Endothelial cell of umbilical vein (primary cell): ENCODE measurements around the gene SLIT1. TPM values are rescaled to one million over a fixed set of nuclear protein-coding genes. Genes with fewer than 3 reads are reported as not detected.

ENCODE experiments used
- BruUV-seq: library from RNA; stranded (reverse); fragments of 400-500 nt; replicated peaks from 2 replicates; lab custom pipeline; 2021; lab: Mats Ljungman, UMichigan
- CTCF ChIA-PET: fragments of 300-600, 350-600 bp; sonication (Branson Sonifier 250); formaldehyde crosslinking; loops from one replicate; lab custom pipeline; 2021; ENCODE audit warnings: antibody characterized with exemption, inconsistent platforms; lab: Charles Lee
- POLR2A ChIA-PET: fragments of 300-600, 350-600 bp; sonication (Branson Sonifier 250); formaldehyde crosslinking; loops from one replicate; lab custom pipeline; 2021; ENCODE audit warnings: antibody characterized with exemption, inconsistent platforms; lab: Charles Lee
- DNase-seq: peaks from one replicate; pipeline ENCODE4 v3.0.0-alpha.2; 2011; ENCODE audit warnings: low read depth, low spot score
- FAIRE-seq: peaks from 2 replicates; lab custom pipeline; 2011; peaks lifted over from hg19 to GRCh38; lab: Jason Lieb, UNC
- H2AFZ ChIP-seq: 2 replicates; pipeline ENCODE4 v1.6.0; 2012; ENCODE audit warnings: low read depth, low read length, control low read depth, inconsistent platforms
- H3K27ac ChIP-seq: 2 replicates; pipeline ENCODE4 v1.5.1; 2011; ENCODE audit warnings: low read depth, mild to moderate bottlenecking, control low read depth, low read length, moderate library complexity; ENCODE audit not compliant: insufficient read depth
- H3K27me3 ChIP-seq, 2 experiments: 2 replicates each; pipeline versions ENCODE4 v1.6.0 to v1.6.1; 2011; ENCODE audit warnings: low read length in 2 of 2, mixed read lengths in 1 of 2; ENCODE audit not compliant: control insufficient read depth in 2 of 2, insufficient read depth in 2 of 2
- H3K36me3 ChIP-seq, 2 experiments: 2 replicates in 1 of 2; 3 replicates in 1 of 2; pipeline ENCODE4 v1.5.1; 2011; ENCODE audit warnings: low read length in 2 of 2, mild to moderate bottlenecking in 1 of 2, moderate library complexity in 1 of 2; ENCODE audit not compliant: control insufficient read depth in 2 of 2, insufficient read depth in 2 of 2; ENCODE audit errors: extremely low read depth in 1 of 2
- H3K4me1 ChIP-seq: 3 replicates; pipeline ENCODE4 v1.5.1; 2011; ENCODE audit warnings: mild to moderate bottlenecking, low read length; ENCODE audit not compliant: control insufficient read depth, insufficient read depth; ENCODE audit errors: extremely low read depth
- H3K4me2 ChIP-seq: 2 replicates; pipeline ENCODE4 v1.6.1; 2011; ENCODE audit warnings: low read length, control low read depth, mixed read lengths; ENCODE audit not compliant: insufficient read depth
- H3K4me3 ChIP-seq, 3 experiments: fragments of 200-600 bp in 1 of 3; sonication (generic), shearing (Covaris generic) in 1 of 3; replicated peaks in 1 of 3; 2 replicates each; pipeline ENCODE4 v1.5.1; 2011 to 2016; ENCODE audit warnings: control low read depth in 3 of 3, low read length in 3 of 3, mild to moderate bottlenecking in 2 of 3, inconsistent platforms in 1 of 3, low read depth in 1 of 3, moderate library complexity in 1 of 3; ENCODE audit not compliant: insufficient read depth in 1 of 3
- H3K79me2 ChIP-seq: 2 replicates; pipeline ENCODE4 v1.6.0; 2012; ENCODE audit warnings: low read length, inconsistent platforms; ENCODE audit not compliant: control insufficient read depth, insufficient read depth
- H3K9ac ChIP-seq: replicated peaks from 2 replicates; pipeline ENCODE3; 2011; ENCODE audit warnings: low read length, control low read depth; ENCODE audit not compliant: insufficient read depth; ENCODE audit errors: extremely low read depth
- H3K9me1 ChIP-seq: replicated peaks from 3 replicates; pipeline ENCODE4 v1.6.0; 2011; ENCODE audit warnings: mild to moderate bottlenecking, low read length; ENCODE audit not compliant: control insufficient read depth, insufficient read depth; ENCODE audit errors: extremely low read depth
- H3K9me3 ChIP-seq: replicated peaks from 2 replicates; pipeline ENCODE4 v1.5.1; 2012; ENCODE audit warnings: low read length, inconsistent platforms; ENCODE audit not compliant: control insufficient read depth, insufficient read depth
- H4K20me1 ChIP-seq: replicated peaks from 2 replicates; pipeline ENCODE3; 2011; ENCODE audit warnings: mild to moderate bottlenecking, low read length; ENCODE audit not compliant: control insufficient read depth, insufficient read depth; ENCODE audit errors: extremely low read depth
- CTCF ChIP-seq, 2 donors: IDR thresholded peaks; 1 replicate in 1 of 2; 2 replicates in 1 of 2; pipeline ENCODE4 v1.5.1; 2011; ENCODE audit warnings: low read length in 2 of 2, mild to moderate bottlenecking in 2 of 2, moderate library complexity in 2 of 2, control low read depth in 1 of 2, inconsistent platforms in 1 of 2, low read depth in 1 of 2; ENCODE audit not compliant: insufficient read depth in 1 of 2; ENCODE audit errors: extremely low read depth in 1 of 2
- EZH2 ChIP-seq: IDR thresholded peaks from 2 replicates; pipeline ENCODE4 v1.6.1; 2012; ENCODE audit warnings: borderline replicate concordance, low read depth, mild to moderate bottlenecking, moderate library complexity, low read length, inconsistent platforms; ENCODE audit not compliant: severe bottlenecking
- FOS ChIP-seq: IDR thresholded peaks from 2 replicates; pipeline ENCODE4 v1.6.1; 2011; ENCODE audit warnings: mild to moderate bottlenecking, low read length, moderate library complexity, borderline replicate concordance; ENCODE audit not compliant: insufficient read depth
- GATA2 ChIP-seq: IDR thresholded peaks from 2 replicates; pipeline ENCODE4 v1.7.0; 2011; ENCODE audit warnings: low read depth, mild to moderate bottlenecking, moderate library complexity, mixed read lengths, low read length; ENCODE audit not compliant: insufficient read length, insufficient read depth
- JUN ChIP-seq: IDR thresholded peaks from 2 replicates; pipeline ENCODE4 v1.6.1; 2011; ENCODE audit warnings: borderline replicate concordance, low read depth; ENCODE audit not compliant: insufficient read length, insufficient read depth
- MAX ChIP-seq: IDR thresholded peaks from 2 replicates; pipeline ENCODE4 v1.6.1; 2011; ENCODE audit not compliant: insufficient read depth, insufficient read length
- MYC ChIP-seq: IDR thresholded peaks from one replicate; pipeline ENCODE4 v1.6.1; 2011; ENCODE audit warnings: mild to moderate bottlenecking, low read depth, low read length
- POLR2A ChIP-seq: IDR thresholded peaks from 2 replicates; pipeline ENCODE4 v1.6.1; 2012; ENCODE audit warnings: low read depth, mild to moderate bottlenecking, control low read depth, low read length
- POLR2AphosphoS5 ChIP-seq: IDR thresholded peaks from 2 replicates; pipeline ENCODE4 v1.6.1; 2012; ENCODE audit warnings: low read depth, mild to moderate bottlenecking, control low read depth, low read length, moderate library complexity; ENCODE audit not compliant: insufficient read depth
- dilution Hi-C: fragments of 300-500 bp; cut with MboI; formaldehyde crosslinking; loops from one replicate; pipeline ENCODE4 v1.15.0; 2019; ENCODE audit warnings: low sequenced_read_pairs; ENCODE audit not compliant: extremely low pct_ligation_motif_present
- intact Hi-C: fragments of 100-400 bp; cut with micrococcal nuclease; formaldehyde crosslinking; loops from one replicate; pipeline ENCODE4 v1.10.0; 2022
- polyA plus RNA-seq, 4 experiments: library from polyadenylated mRNA; depleted of rRNA in 3 of 4; stranded (reverse) in 3 of 4; unstranded in 1 of 4; fragments of >200 nt; gene quantifications; 2 replicates each; pipeline versions ENCODE4 v1.2.1 to v1.2.3, GENCODE V29; 2011 to 2012; ENCODE audit warnings: missing spikeins in 1 of 4
- total RNA-seq: library from RNA; stranded (reverse); gene quantifications from 2 replicates; pipeline ENCODE4 v1.2.3, GENCODE V29; 2021

SLIT1 gene
- total and polyA plus RNA-seq, 2 donors (not counting 3 experiments of a cell fraction or from before 2014, with no cell fraction given) = 0.04 to 0.20 TPM

- H3K4me2 ChIP-seq = no peak overlapping the region
- FAIRE-seq = no peak
- POLR2A ChIA-PET = no interaction called here
These were observed 6.4 kb downstream of the SLIT1 start for GRCh38 chr10:97179311-97179710.

More at GRCh38 chr10:97179311-97179710, 6.4 kb downstream of the SLIT1 start:
- Histone ChIP-seq H3K4me1 (no peaks in the 10 kb centered on the region), H2AFZ (no peak overlapping the region), H3K79me2 (no peaks in the 10 kb centered on the region), H3K27ac (no peak overlapping the region), H3K9me3 (no peaks in the 10 kb centered on the region), H3K9ac (no peak overlapping the region), H3K27me3 (peaks cover 21 to 40% of the 10 kb centered on the region in 2 experiments), H3K4me3 (no peak overlapping the region), H3K9me1 (no peaks in the 10 kb centered on the region), H4K20me1 (no peaks in the 10 kb centered on the region), H3K36me3 (no peaks in the 10 kb centered on the region)
- DNase-seq = no peak
- CTCF ChIA-PET = interaction anchor here (1.0 to 1.6 kb wide), 3 partner anchors 31 to 106 kb away, joined by 4 to 5 read pairs (median 5); no protein-coding TSS in a partner anchor
- intact Hi-C loops = no loop called here
- TF ChIP-seq POLR2A (no peak), GATA2 (no peak), CTCF (IDR thresholded peaks at IDR 0.05; ENCODE audit: extremely low read depth in 1 of 2, insufficient read depth in 1 of 2, low read depth in 1 of 2, low read length in 2 of 2) (no peak), EZH2 (no peak), FOS (no peak), MAX (no peak), MYC (no peak), POLR2AphosphoS5 (no peak), JUN (no peak)
- dilution Hi-C loops = no loop called here
- BruUV-seq = no TSS peak
